Adrenal gland (tissue), 12 donors: ENCODE results near the gene KLHL29. TPM values are rescaled to one million over a fixed set of nuclear protein-coding genes. Genes with fewer than 3 reads are reported as not detected.

Experiments
- DNase-seq, 7 donors: peaks; one replicate each; pipeline ENCODE4 v3.0.0-alpha.2; 2019 to 2020
- H3K27ac ChIP-seq, 5 donors: fragments of 200-600 bp; sonication (generic) in 4 of 5; 1 replicate in 3 of 5; 2 replicates in 2 of 5; pipeline versions ENCODE4 v1.5.1 to v1.8.0; 2016 to 2020; ENCODE audit warnings: mild to moderate bottlenecking in 1 of 5
- H3K27me3 ChIP-seq: fragments of 200-600 bp; 2 replicates; pipeline ENCODE4 v1.8.0; 2021
- H3K36me3 ChIP-seq, 2 donors: fragments of 200-600 bp; replicated peaks in 1 of 2; 1 replicate in 1 of 2; 2 replicates in 1 of 2; pipeline versions ENCODE4 v1.5.1 to v1.8.0; 2018 to 2022
- H3K4me1 ChIP-seq, 2 donors: fragments of 200-600 bp; replicated peaks in 1 of 2; 1 replicate in 1 of 2; 2 replicates in 1 of 2; pipeline versions ENCODE4 v1.5.1 to v1.8.0; 2018 to 2021
- H3K4me3 ChIP-seq, 4 donors: fragments of 200-600 bp; sonication (generic) in 3 of 4; one replicate each; pipeline ENCODE4 v1.5.1; 2016 to 2018
- H3K9me3 ChIP-seq, 3 donors: fragments of 200-600 bp; sonication (generic) in 1 of 3; replicated peaks in 1 of 3; 1 replicate in 2 of 3; 2 replicates in 1 of 3; pipeline versions ENCODE4 v1.5.1 to v1.8.0; 2016 to 2021
- CTCF ChIP-seq, 6 experiments: fragments of 450-650 bp in 4 of 6; fragments of 200-600 bp in 2 of 6; sonication (generic) in 1 of 6; IDR thresholded peaks; 1 replicate in 5 of 6; 2 replicates in 1 of 6; pipeline versions ENCODE4 v1.5.1 to v1.8.0; 2016 to 2021; ENCODE audit warnings: antibody characterized with exemption in 6 of 6, mild to moderate bottlenecking in 2 of 6, moderate library complexity in 1 of 6
- POLR2A ChIP-seq, 2 donors: fragments of 450-650 bp; IDR thresholded peaks; one replicate each; pipeline ENCODE4 v1.6.1; 2017; ENCODE audit warnings: antibody characterized with exemption in 2 of 2, mild to moderate bottlenecking in 2 of 2, moderate library complexity in 1 of 2
- WGBS, 4 donors: extraction: QIAGEN DNeasy Blood & Tissue Kit in 2 of 4; methylation state at CpG; one replicate each; pipeline versions ENCODE4 v1.1.5 to v1.1.7; 2013 to 2017; 5-methylcytosine and 5-hydroxymethylcytosine counted together
- intact Hi-C, 2 donors: fragments of 100-400 bp; cut with DNase I; formaldehyde crosslinking; loops; one replicate each; pipeline versions ENCODE4 v1.14.1 to v1.15.0; 2022 to 2023
- polyA plus RNA-seq, 3 donors: library from polyadenylated mRNA; stranded (reverse); fragments of 200-250 nt in 2 of 3; fragments of 350-450 nt in 1 of 3; fragmentation: Illumina TruSeq in 1 of 3; extraction: RNeasy Lipid Tissue Mini Kit (QIAGEN cat#74804) in 1 of 3; gene quantifications; one replicate each; pipeline ENCODE4 v1.2.3, GENCODE V29; 2013 to 2014
- total RNA-seq, 9 donors: library from RNA; depleted of rRNA in 4 of 9; stranded (reverse); fragments of >200 nt in 4 of 9; fragments of 120-200 nt in 1 of 9; fragmentation: NEBNext Ultra II Directional in 1 of 9; extraction: Animal tissue kit (Norgen Biotek cat#: 25700) in 1 of 9; gene quantifications; one replicate each; pipeline versions ENCODE4 v1.1.0 to v1.2.4, GENCODE V29; 2013 to 2023
- donor health status: healthy with polysubstance abuse.
- donor health status: Bipolar disorder and iron deficiency.
- donor health status: DM: yes; HTN: yes; CAD: no.
- donor health status: DM: no; HTN: no; CAD: no.
- donor health status: DM: no; HTN: no; CAD: no.
- donor health status: DM: yes; HTN: yes; CAD: no.

The KLHL29 gene
- total and polyA plus RNA-seq, 12 donors = 1.9 to 24.5 (median 15.7) TPM

DNA sequence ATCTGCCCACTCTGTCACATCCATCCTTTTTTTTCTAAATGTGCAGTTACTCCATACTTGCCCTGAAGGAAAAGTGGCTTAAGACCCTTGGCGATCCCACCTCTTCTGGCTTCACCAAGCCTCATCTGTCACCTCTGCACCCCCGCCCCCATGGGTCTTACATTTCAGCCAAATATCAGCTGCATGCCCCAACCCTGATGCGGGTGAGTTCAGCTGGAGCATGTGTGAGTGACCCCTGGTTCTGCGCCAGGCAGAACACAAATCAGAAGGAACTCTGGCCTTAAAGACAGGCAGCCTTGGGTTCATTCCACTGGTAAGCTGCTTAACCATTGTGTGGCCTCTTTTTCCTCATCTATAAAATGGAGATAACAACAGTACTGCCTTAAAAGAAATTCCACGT, 194.7 kb downstream of the KLHL29 start:
- no peaks in the 10 kb centered on the region for H3K27me3 ChIP-seq
- H3K36me3 ChIP-seq = no peaks in the 10 kb centered on the region
- intact Hi-C loops = no loop called here
- no peak overlapping the region for H3K4me3 ChIP-seq
- no peak for TF ChIP-seq CTCF (IDR thresholded peaks at IDR 0.05)
- no peak for TF ChIP-seq POLR2A (IDR thresholded peaks at IDR 0.05)
- WGBS, 4 donors = 38 to 54% (median 49%) methylated on average over 5 of the region's 5 CpGs
- H3K27ac ChIP-seq = peak overlapping the region in 3 of 5 donors; percentile 39 to 57 (median 49)
- DNase-seq = peak; percentile 63 to 86 (median 71)
- H3K9me3 ChIP-seq = no peaks in the 10 kb centered on the region
- H3K4me1 ChIP-seq = peaks cover 16 to 31% of the 10 kb centered on the region in 2 donors

DNA sequence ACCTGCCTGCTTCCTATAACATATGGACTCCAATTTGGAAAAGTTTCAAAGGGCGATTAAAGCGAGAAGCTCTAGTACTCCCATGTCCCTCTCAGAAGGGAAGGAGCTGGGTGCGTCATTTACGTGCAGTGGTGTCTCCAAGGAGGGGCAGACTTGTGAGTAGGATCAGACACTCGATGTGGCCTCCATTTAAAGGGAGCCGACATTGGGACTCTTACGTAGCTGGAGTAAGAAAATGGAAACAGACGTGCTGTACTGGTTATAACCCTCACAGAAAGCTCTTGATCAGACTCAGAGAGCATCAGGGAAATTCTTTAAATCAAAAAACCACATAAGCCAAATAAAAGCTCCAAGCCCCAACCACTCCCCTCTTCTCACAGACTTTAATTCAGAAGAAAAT, 198.5 kb downstream of the KLHL29 start:
- no peaks in the 10 kb centered on the region for H3K27me3 ChIP-seq
- DNase-seq = no peak
- no peaks in the 10 kb centered on the region for H3K9me3 ChIP-seq
- H3K4me1 ChIP-seq = peaks cover 24% of the 10 kb centered on the region in 2 donors
- H3K4me3 ChIP-seq = no peak overlapping the region
- TF ChIP-seq POLR2A (IDR thresholded peaks at IDR 0.05) (no peak), CTCF (IDR thresholded peaks at IDR 0.05) (no peak)
- intact Hi-C loops = no loop called here
- no peak overlapping the region for H3K27ac ChIP-seq
- WGBS, 4 donors = 93 to 97% (median 95%) methylated on average over 8 of the region's 8 CpGs
- no peaks in the 10 kb centered on the region for H3K36me3 ChIP-seq

- no peaks in the 10 kb centered on the region for H3K36me3 ChIP-seq
- DNase-seq = no peak
- H3K9me3 ChIP-seq = no peaks in the 10 kb centered on the region
- no peak overlapping the region for H3K4me3 ChIP-seq
- peaks cover 17 to 23% of the 10 kb centered on the region in 2 donors for H3K4me1 ChIP-seq
- TF ChIP-seq CTCF (IDR thresholded peaks at IDR 0.05) = no peak
- no peak for TF ChIP-seq POLR2A (IDR thresholded peaks at IDR 0.05)
- intact Hi-C loops = no loop called here
- H3K27ac ChIP-seq = no peak overlapping the region
- no peaks in the 10 kb centered on the region for H3K27me3 ChIP-seq
- WGBS, 4 donors = 95 to 99% (median 96%) methylated on average over 12 to 17 of the region's 17 CpGs
Observed at GRCh38 chr2:23584054-23584745, 199.2 kb downstream of the KLHL29 start.

GRCh38 chr2:23585273-23586170, 200.5 kb downstream of the KLHL29 start:
- Histone ChIP-seq H3K4me3 (no peak overlapping the region), H3K27ac (no peak overlapping the region), H3K27me3 (no peaks in the 10 kb centered on the region), H3K9me3 (no peaks in the 10 kb centered on the region), H3K4me1 (peaks cover 8 to 21% of the 10 kb centered on the region in 2 donors), H3K36me3 (no peaks in the 10 kb centered on the region)
- DNase-seq = no peak
- 76 to 86% (median 83%) methylated on average over 13 of the region's 13 CpGs for WGBS, 4 donors
- intact Hi-C loops = no loop called here
- TF ChIP-seq CTCF (IDR thresholded peaks at IDR 0.05) = no peak
